GM12873 (cell line): Measurements from ENCODE around the gene ELK4.
A peak's percentile ranks its signal among the peaks of the same experiment; 100 is the strongest.

Source experiments
- TF ChIP-seq, protein P1 (sequence below): IDR thresholded peaks from 2 replicates; pipeline ENCODE4 v1.5.1; 2012; ENCODE audit warnings: low read depth, mild to moderate bottlenecking, moderate library complexity, low read length, control low read depth; ENCODE audit not compliant: insufficient read depth; ENCODE audit errors: missing control alignments

Gene ELK4

DNA sequence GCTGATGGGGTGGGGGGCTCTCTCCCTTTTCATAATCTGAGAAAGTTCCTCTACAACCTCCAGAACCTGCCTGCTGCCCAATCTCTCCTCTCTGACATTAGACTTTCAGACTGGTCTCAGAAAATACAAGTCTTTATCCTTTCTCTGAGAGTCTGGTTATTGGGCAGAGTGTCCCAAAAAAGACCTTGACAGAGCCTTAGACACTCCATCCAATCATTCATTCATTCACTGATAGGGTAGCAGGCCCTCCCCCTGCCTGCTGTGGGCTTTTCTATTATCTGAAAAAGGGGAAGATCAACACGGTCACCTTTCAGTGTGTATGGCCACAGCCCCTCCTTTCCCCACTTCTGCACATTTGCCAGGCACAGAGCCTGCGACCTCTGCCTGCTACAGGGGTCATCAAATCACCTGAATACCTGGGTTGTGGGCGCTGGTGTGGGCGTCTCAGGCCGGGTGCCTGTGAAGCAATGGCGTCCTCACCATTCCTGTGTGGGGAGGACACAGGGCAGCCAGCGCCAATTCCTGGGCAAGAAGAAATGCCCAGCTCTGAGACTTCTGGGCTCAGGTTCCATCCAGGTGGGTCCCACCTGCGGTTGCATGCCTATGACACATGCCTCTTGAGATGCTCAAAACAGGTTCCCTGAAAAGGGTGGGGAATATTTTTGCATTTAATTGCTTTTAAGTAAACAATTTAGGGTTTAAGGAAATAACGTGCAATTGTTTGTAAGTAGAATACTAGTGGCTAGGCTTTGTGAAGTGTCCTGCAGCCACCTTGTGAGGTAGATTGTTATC lies 52.8 kb downstream of the ELK4 start:
- TF ChIP-seq, protein P1, sequence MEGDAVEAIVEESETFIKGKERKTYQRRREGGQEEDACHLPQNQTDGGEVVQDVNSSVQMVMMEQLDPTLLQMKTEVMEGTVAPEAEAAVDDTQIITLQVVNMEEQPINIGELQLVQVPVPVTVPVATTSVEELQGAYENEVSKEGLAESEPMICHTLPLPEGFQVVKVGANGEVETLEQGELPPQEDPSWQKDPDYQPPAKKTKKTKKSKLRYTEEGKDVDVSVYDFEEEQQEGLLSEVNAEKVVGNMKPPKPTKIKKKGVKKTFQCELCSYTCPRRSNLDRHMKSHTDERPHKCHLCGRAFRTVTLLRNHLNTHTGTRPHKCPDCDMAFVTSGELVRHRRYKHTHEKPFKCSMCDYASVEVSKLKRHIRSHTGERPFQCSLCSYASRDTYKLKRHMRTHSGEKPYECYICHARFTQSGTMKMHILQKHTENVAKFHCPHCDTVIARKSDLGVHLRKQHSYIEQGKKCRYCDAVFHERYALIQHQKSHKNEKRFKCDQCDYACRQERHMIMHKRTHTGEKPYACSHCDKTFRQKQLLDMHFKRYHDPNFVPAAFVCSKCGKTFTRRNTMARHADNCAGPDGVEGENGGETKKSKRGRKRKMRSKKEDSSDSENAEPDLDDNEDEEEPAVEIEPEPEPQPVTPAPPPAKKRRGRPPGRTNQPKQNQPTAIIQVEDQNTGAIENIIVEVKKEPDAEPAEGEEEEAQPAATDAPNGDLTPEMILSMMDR: no peak

DNA sequence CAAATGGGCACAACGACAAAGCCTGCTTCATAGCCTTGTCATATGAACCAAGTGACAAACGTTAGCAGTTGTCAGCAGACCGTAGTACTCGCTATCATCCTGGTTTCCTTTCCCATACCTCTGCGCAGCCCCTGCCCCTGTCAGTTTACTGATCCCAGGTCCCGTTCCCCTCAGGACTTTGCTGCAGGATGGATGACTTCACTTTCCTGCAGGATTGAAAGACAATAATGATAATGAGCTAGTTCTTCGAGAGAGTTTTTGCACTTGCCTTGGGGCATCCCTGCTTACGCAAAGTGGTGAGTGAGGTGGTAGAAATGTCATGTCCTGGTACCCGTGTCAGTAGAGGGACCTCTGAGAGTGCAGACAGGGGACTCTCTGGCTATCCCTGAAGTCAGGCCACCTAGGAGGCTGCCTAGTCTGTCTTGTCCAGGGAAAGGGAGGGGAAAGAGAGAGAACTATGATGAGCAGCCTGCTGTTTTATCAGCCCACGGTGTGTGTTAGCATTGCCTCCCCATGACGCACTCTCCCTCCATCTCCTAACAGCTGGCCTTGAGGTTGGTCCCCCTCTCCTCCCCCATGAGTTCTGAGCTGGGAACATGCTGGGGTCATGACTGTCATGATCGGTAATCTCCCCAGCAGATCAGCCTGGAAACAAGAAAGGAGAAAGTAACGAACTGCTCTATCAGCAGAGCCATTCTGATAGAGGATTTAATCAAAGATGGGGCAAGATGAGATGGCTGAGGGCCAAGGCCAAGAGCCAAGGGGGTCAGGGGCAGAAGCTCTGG lies 53.7 kb downstream of the ELK4 start:
- TF ChIP-seq, protein P1: no peak

- TF ChIP-seq, protein P1: peak; percentile 2
These were observed 54.7 kb downstream of the ELK4 start for GRCh38 chr1:205576805-205577761.

DNA sequence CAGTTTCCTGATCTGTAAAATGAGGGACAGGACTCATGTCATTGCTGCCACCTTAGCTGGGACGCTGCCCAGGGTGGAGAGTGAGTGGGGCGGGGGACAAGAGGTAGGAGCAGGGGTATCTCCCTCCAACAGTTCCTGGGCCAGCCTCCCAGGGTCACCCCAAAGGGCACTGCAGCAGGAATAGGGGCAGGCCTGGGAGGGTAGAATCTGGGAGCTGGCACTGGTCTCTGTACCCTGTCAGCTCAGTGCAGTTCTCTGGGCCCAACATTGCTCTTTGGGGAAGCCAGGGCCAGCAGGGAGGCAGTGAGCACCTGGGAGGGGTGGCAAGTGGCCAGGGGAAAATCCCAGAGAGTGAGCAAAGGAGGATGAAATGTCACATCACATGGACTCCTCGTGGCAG lies 55.8 kb downstream of the ELK4 start:
- TF ChIP-seq, protein P1: no peak

DNA sequence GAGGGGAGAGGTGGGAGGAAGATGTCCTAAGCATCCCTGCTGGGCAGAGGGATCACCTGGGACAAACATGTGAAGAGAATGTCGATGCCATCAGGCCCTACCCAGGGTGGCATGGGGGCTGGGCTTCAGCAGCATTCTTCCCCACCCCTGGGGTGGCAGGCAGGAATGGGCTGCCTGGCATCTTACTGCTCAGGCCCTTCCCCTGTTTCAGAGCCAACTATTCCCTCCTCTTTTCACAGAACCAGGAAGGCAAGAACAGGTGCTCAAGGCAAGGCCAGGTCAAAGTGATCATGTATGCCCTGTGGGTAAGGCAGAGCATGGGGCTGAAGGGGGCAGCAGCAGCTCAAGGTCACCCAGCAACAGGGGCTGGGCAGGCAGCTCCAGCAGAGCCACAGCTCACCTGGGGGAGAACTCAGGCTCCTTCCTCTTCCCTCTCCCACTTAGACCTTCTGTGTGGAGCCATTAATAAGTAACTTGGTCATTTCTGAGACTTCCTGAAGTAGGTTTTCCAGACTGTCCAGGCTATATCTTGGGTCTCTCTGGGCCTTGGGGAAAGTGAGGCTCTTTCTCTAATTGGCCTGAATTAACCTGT lies 56.4 kb downstream of the ELK4 start:
- TF ChIP-seq, protein P1: no peak

GRCh38 chr1:205572421-205572820 lies 59.4 kb downstream of the ELK4 start:
- TF ChIP-seq, protein P1: no peak
